Ovary (tissue), 9 donors: ENCODE data around the gene STBD1. TPM values are rescaled to one million over a fixed set of nuclear protein-coding genes. Genes with fewer than 3 reads are reported as not detected.

Source experiments
- polyA plus RNA-seq, 2 donors: library from polyadenylated mRNA; stranded (reverse); fragments of 200-250 nt in 1 of 2; fragments of 350-450 nt in 1 of 2; fragmentation: Illumina TruSeq in 1 of 2; extraction: RNeasy Lipid Tissue Mini Kit (QIAGEN cat#74804) in 1 of 2; gene quantifications; one replicate each; pipeline ENCODE4 v1.2.3, GENCODE V29; 2013 to 2014
- small RNA-seq: library from RNA; depleted of rRNA; stranded (forward); fragments of <200 nt; gene quantifications from one replicate; pipeline ENCODE3, GENCODE V24; 2016
- total RNA-seq, 7 donors: library from RNA; depleted of rRNA in 2 of 7; stranded (reverse); fragments of >200 nt in 2 of 7; fragmentation: NEBNext Ultra II Directional in 3 of 7; extraction: Animal tissue kit (Norgen Biotek cat#: 25700) in 3 of 7; gene quantifications; one replicate each; pipeline versions ENCODE4 v1.1.0 to v1.2.4, GENCODE V29; 2016 to 2023
- donor health status: DM: no; HTN: no; CAD: no; lungs with moderate emphysema.
- donor health status: DM: no; HTN: no; CAD: no.
- donor health status: Bipolar disorder and iron deficiency.
- donor health status: DM: yes; HTN: yes; CAD: no.
- donor health status: DM: no; HTN: no; CAD: no.
- donor health status: DM: yes; HTN: yes; CAD: no.

Gene STBD1
- total and polyA plus RNA-seq, 9 donors, result 2.1 to 7.0 (median 4.2) TPM

Small RNA genes lying within 50 kb of the gene (small RNA-seq; reads per million reads assigned to genes)
- not detected for gene RNU6-1000P

Other genes starting within 250 kb of the STBD1 start
- under 1 TPM in 3 of 7 donors, not detected in 4; 0.41 to 0.83 (median 0.71) TPM for gene ART3, start 232.0 kb upstream of the STBD1 start, total RNA-seq
- 1 to 10 TPM in 1 of 2 donors, under 1 TPM in 1; 0.11 to 1.5 TPM for gene ART3, start 232.0 kb upstream of the STBD1 start, polyA plus RNA-seq
- gene NUP54, start 158.3 kb upstream of the STBD1 start, total RNA-seq, result 10 to 100 TPM; 26.1 to 53.8 (median 45.4) TPM
- gene NUP54, start 158.3 kb upstream of the STBD1 start, polyA plus RNA-seq, result 10 to 100 TPM; 25.2 to 33.4 TPM
- gene SCARB2, start 92.9 kb upstream of the STBD1 start, total RNA-seq, result 100 to 1,000 TPM in 6 of 7 donors, 10 to 100 TPM in 1; 98.8 to 163 (median 132) TPM
- 100 to 1,000 TPM in 1 of 2 donors, 10 to 100 TPM in 1; 83.1 to 239 TPM for gene SCARB2, start 92.9 kb upstream of the STBD1 start, polyA plus RNA-seq
- 1 to 10 TPM in 5 of 7 donors, under 1 TPM in 2; 0.08 to 8.2 (median 2.3) TPM for gene FAM47E, start 55.0 kb upstream of the STBD1 start, total RNA-seq
- gene FAM47E, start 55.0 kb upstream of the STBD1 start, polyA plus RNA-seq, result 1 to 10 TPM in 1 of 2 donors, under 1 TPM in 1; 0.36 to 1.1 TPM
- gene CCDC158, start 114.4 kb downstream of the STBD1 start, total RNA-seq, result under 1 TPM in 4 of 7 donors, not detected in 3; 0.11 to 0.20 (median 0.15) TPM
- gene CCDC158, start 114.4 kb downstream of the STBD1 start, polyA plus RNA-seq, result under 1 TPM; 0.02 to 0.23 TPM
- 10 to 100 TPM in 2 of 7 donors, 1 to 10 TPM in 5; 1.1 to 70.1 (median 5.7) TPM for gene SHROOM3, start 128.5 kb downstream of the STBD1 start, total RNA-seq
- gene SHROOM3, start 128.5 kb downstream of the STBD1 start, polyA plus RNA-seq, result 1 to 10 TPM in 1 of 2 donors, under 1 TPM in 1; 0.80 to 1.9 TPM